ENCODE results near the gene TFB1M.
"Not testable (repeated sequence)": the region's sequence is repeated elsewhere in the genome, so short reads cannot be mapped to it uniquely, and the experiment has no call there.

Gene TFB1M

DNA sequence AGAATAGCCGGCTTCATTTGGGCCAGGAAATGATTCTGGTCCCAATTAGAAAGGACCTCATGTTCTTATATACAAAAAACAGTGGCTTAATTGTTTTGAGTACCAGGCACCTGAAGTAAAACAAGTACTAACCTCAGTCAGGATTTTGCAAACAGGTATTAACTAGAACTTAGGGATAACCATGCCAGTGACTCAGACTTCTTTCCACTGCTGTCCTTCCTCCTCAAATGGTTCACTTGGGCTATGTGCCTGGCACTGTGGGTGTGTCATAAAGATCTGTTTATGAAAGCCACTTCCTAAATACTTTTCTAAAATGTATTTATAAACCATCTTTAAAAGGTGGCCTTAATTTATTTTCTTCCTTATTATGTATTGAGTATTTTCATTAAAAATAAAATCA is 39.8 kb downstream of the TFB1M start:
- Histone ChIP-seq H3K9ac (ENCODE audit: insufficient read length, low read depth) (no peak overlapping the region), H3K4me3 (ENCODE audit: insufficient read length, low read depth) (no peak overlapping the region), H3K4me1 (ENCODE audit: insufficient read depth, insufficient read length) (no peaks in the 10 kb centered on the region), H3K27me3 (ENCODE audit: insufficient read depth, insufficient read length) (no peaks in the 10 kb centered on the region), H3K9me3 (ENCODE audit: insufficient read depth, low read length) (no peaks in the 10 kb centered on the region), H3K36me3 (ENCODE audit: insufficient read depth, insufficient read length, low read length) (peaks cover 24% of the 10 kb centered on the region)
- TF ChIP-seq YY1 (IDR thresholded peaks at IDR 0.05; ENCODE audit: insufficient read depth, insufficient read length) (no peak), ZNF274 (IDR thresholded peaks at IDR 0.05; ENCODE audit: low read depth, low read length) (no peak), SUZ12 (IDR thresholded peaks at IDR 0.05; ENCODE audit: extremely low read depth, insufficient read depth, insufficient read length) (no peak)
- no peak for DNase-seq (ENCODE audit: low read depth, low spot score)

DNA sequence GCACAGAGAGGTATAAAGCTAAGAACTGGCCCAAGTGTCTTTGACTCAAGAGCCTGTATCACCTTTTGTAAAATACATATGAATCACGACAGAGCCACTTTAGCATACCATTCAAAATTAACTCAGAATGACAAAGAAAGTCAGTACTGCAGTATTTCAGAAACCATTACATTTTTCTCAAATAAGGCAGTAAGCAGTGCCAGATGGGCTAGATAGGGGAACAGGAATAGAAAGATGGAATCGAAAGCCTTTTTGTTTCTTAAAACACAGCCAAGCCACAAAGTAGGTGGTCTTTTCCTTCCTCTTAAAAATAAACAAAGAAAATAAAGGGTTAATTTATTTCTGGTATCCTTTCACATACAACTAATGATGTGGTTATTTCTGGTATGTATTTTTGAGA is 40.2 kb downstream of the TFB1M start:
- H3K36me3 ChIP-seq (ENCODE audit: insufficient read depth, insufficient read length, low read length): peaks cover 20% of the 10 kb centered on the region
- no peak overlapping the region for H3K4me3 ChIP-seq (ENCODE audit: insufficient read length, low read depth)
- TF ChIP-seq SUZ12 (IDR thresholded peaks at IDR 0.05; ENCODE audit: extremely low read depth, insufficient read depth, insufficient read length) (no peak), YY1 (IDR thresholded peaks at IDR 0.05; ENCODE audit: insufficient read depth, insufficient read length) (no peak), ZNF274 (IDR thresholded peaks at IDR 0.05; ENCODE audit: low read depth, low read length) (no peak)
- H3K27me3 ChIP-seq (ENCODE audit: insufficient read depth, insufficient read length): no peaks in the 10 kb centered on the region
- H3K9ac ChIP-seq (ENCODE audit: insufficient read length, low read depth): no peak overlapping the region
- no peaks in the 10 kb centered on the region for H3K4me1 ChIP-seq (ENCODE audit: insufficient read depth, insufficient read length)
- H3K9me3 ChIP-seq (ENCODE audit: insufficient read depth, low read length): no peaks in the 10 kb centered on the region
- DNase-seq (ENCODE audit: low read depth, low spot score): no peak

DNA sequence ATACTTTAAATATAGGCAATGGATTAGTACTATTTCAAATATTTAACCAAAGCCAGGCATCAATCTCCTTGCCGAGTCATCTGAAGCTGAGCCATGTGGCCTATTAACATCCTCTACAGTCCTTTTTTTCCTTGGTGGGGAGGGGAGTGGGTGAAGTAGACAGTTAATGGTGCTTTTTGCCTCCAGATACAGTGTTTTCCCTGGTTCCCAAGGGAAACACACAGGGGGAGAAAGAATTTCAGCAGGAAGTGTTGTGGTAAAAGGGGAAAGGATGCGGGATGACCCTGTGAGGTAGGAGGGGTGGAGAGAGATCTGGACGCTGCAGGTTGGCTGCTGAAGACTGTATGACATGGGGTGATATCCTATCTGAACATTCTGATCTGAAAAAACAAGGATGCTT is 40.9 kb downstream of the TFB1M start:
- no peak overlapping the region for H3K4me3 ChIP-seq (ENCODE audit: insufficient read length, low read depth)
- DNase-seq (ENCODE audit: low read depth, low spot score): peak; percentile 33
- no peaks in the 10 kb centered on the region for H3K4me1 ChIP-seq (ENCODE audit: insufficient read depth, insufficient read length)
- no peak for TF ChIP-seq YY1 (IDR thresholded peaks at IDR 0.05; ENCODE audit: insufficient read depth, insufficient read length)
- no peak for TF ChIP-seq SUZ12 (IDR thresholded peaks at IDR 0.05; ENCODE audit: extremely low read depth, insufficient read depth, insufficient read length)
- no peak for TF ChIP-seq ZNF274 (IDR thresholded peaks at IDR 0.05; ENCODE audit: low read depth, low read length)
- H3K36me3 ChIP-seq (ENCODE audit: insufficient read depth, insufficient read length, low read length): peaks cover 17% of the 10 kb centered on the region
- no peak overlapping the region for H3K9ac ChIP-seq (ENCODE audit: insufficient read length, low read depth)
- H3K27me3 ChIP-seq (ENCODE audit: insufficient read depth, insufficient read length): no peaks in the 10 kb centered on the region
- H3K9me3 ChIP-seq (ENCODE audit: insufficient read depth, low read length): no peaks in the 10 kb centered on the region

DNA sequence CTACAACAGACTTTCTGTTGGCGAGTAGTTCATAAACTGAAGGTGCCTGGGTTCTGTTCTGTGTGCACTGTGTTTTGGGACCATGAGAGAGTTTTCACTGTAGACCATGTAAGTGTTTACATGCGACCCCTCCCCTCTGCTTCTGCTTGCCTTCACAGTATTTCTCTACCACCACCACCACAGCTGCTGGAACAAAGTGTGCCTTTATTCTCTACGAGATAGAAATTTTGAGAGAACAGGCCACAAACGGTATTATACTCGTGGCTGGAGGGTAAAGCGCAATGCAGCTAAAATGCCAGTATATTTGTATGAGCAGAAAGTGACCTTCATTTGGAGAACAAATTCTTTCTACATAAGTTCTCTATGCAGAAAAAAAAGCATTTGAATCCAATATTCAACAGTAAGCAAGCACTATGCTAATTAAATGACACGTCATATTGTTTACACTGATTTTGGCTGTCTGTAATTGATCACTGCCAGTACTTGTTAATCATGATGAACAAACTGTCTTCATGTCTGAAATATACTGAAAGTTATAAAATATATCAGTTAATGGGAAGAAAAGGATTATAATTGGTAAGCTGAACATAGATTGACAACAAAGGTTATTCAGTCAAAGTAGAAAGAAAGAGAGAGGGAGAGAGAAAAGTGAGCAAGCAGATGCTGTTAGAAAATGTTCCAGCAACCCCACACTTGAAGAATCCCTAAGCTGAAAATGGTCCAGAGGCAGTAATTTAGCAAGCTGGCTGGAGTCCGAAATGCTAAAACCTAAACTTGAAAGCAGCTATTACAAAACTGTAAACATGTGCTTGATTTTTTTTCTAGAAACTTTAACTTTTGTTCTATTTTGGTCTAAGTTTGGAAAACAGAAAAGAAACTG is 41.7 kb downstream of the TFB1M start:
- H3K9me3 ChIP-seq (ENCODE audit: insufficient read depth, low read length): no peaks in the 10 kb centered on the region
- DNase-seq (ENCODE audit: low read depth, low spot score): no peak
- H3K36me3 ChIP-seq (ENCODE audit: insufficient read depth, insufficient read length, low read length): peaks cover 14% of the 10 kb centered on the region
- H3K4me3 ChIP-seq (ENCODE audit: insufficient read length, low read depth): no peak overlapping the region
- H3K27me3 ChIP-seq (ENCODE audit: insufficient read depth, insufficient read length): no peaks in the 10 kb centered on the region
- no peaks in the 10 kb centered on the region for H3K4me1 ChIP-seq (ENCODE audit: insufficient read depth, insufficient read length)
- TF ChIP-seq SUZ12 (IDR thresholded peaks at IDR 0.05; ENCODE audit: extremely low read depth, insufficient read depth, insufficient read length) (no peak), ZNF274 (IDR thresholded peaks at IDR 0.05; ENCODE audit: low read depth, low read length) (no peak), YY1 (IDR thresholded peaks at IDR 0.05; ENCODE audit: insufficient read depth, insufficient read length) (no peak)
- no peak overlapping the region for H3K9ac ChIP-seq (ENCODE audit: insufficient read length, low read depth)

DNA sequence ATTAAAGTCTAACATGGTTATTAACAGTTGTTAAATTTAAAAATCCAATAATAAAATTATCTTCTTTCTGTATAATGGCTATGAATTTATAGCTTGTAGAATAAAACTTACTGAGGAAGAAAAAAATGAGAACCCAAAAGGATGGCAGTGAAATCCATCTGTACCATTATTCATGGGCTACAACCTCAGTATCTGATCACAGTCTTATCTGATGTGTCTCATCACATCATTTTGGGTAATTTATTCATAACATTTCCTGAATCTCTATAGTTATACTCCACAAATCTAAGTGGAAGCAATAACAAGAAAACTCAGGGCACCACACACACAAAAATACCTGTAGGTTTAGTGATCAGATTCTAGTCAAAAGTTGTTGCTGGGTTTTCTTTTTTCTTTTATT is 43.1 kb downstream of the TFB1M start:
- TF ChIP-seq SUZ12 (IDR thresholded peaks at IDR 0.05; ENCODE audit: extremely low read depth, insufficient read depth, insufficient read length) (no peak), YY1 (IDR thresholded peaks at IDR 0.05; ENCODE audit: insufficient read depth, insufficient read length) (no peak), ZNF274 (IDR thresholded peaks at IDR 0.05; ENCODE audit: low read depth, low read length) (no peak)
- Histone ChIP-seq H3K4me1 (ENCODE audit: insufficient read depth, insufficient read length) (no peaks in the 10 kb centered on the region), H3K36me3 (ENCODE audit: insufficient read depth, insufficient read length, low read length) (peaks cover 20% of the 10 kb centered on the region)

DNA sequence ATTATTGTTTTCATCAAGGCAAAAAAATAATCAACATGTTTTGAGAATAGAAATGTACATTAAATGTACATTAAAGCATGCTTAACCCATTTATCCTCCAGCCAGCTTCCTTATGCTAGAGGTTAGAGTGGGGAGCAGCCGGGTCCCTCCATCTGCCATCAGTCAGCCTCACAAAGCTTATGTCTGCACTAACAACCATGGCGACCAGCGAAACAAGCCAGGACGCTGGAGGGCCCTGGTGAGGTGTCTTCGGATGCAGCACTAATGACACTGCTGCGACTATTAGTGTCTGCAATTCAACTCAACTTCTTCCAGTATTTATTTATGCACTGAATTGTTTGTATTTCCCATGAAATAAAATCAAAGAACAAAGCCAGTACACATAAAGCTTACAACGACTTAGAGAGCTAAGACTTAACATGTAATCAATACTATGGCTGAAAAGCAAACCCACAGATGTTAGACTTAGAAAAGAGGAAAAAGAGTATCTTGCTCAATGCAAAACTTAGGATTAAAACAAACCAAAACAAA is 43.7 kb downstream of the TFB1M start:
- no peaks in the 10 kb centered on the region for H3K9me3 ChIP-seq (ENCODE audit: insufficient read depth, low read length)
- H3K4me1 ChIP-seq (ENCODE audit: insufficient read depth, insufficient read length): no peaks in the 10 kb centered on the region
- H3K9ac ChIP-seq (ENCODE audit: insufficient read length, low read depth): no peak overlapping the region
- DNase-seq (ENCODE audit: low read depth, low spot score): no peak
- TF ChIP-seq SUZ12 (IDR thresholded peaks at IDR 0.05; ENCODE audit: extremely low read depth, insufficient read depth, insufficient read length) (no peak), ZNF274 (IDR thresholded peaks at IDR 0.05; ENCODE audit: low read depth, low read length) (no peak), YY1 (IDR thresholded peaks at IDR 0.05; ENCODE audit: insufficient read depth, insufficient read length) (no peak)
- no peaks in the 10 kb centered on the region for H3K27me3 ChIP-seq (ENCODE audit: insufficient read depth, insufficient read length)
- H3K4me3 ChIP-seq (ENCODE audit: insufficient read length, low read depth): no peak overlapping the region
- H3K36me3 ChIP-seq (ENCODE audit: insufficient read depth, insufficient read length, low read length): peaks cover 17% of the 10 kb centered on the region

More for the DNA sequence above, 43.1 kb downstream of the TFB1M start:
- DNase-seq (ENCODE audit: low read depth, low spot score): no peak
- no peak overlapping the region for H3K9ac ChIP-seq (ENCODE audit: insufficient read length, low read depth)
- H3K9me3 ChIP-seq (ENCODE audit: insufficient read depth, low read length): no peaks in the 10 kb centered on the region
- no peaks in the 10 kb centered on the region for H3K27me3 ChIP-seq (ENCODE audit: insufficient read depth, insufficient read length)
- H3K4me3 ChIP-seq (ENCODE audit: insufficient read length, low read depth): no peak overlapping the region

DNA sequence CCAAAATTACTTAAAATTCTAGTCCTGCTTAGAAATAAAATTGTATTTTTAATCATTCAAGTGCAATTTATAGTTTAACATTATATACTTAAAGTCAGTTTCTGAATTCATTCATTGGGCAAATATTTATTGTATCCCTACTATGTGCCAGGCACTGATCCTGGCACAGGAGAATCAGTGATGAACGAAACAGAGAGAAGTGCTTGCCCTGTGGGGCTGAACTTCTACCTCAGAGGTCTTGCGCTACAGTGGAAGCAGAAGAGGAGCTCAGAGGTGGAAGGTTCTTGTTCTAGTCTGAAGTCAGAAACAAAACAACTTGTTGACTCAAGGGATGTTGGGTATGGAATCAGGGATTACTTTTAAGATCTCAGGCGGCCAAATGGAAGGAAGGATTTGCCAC is 44.5 kb downstream of the TFB1M start:
- peaks cover 13% of the 10 kb centered on the region for H3K36me3 ChIP-seq (ENCODE audit: insufficient read depth, insufficient read length, low read length)
- H3K4me1 ChIP-seq (ENCODE audit: insufficient read depth, insufficient read length): no peaks in the 10 kb centered on the region
- TF ChIP-seq SUZ12 (IDR thresholded peaks at IDR 0.05; ENCODE audit: extremely low read depth, insufficient read depth, insufficient read length): no peak
- TF ChIP-seq ZNF274 (IDR thresholded peaks at IDR 0.05; ENCODE audit: low read depth, low read length): no peak
- TF ChIP-seq YY1 (IDR thresholded peaks at IDR 0.05; ENCODE audit: insufficient read depth, insufficient read length): no peak

DNA sequence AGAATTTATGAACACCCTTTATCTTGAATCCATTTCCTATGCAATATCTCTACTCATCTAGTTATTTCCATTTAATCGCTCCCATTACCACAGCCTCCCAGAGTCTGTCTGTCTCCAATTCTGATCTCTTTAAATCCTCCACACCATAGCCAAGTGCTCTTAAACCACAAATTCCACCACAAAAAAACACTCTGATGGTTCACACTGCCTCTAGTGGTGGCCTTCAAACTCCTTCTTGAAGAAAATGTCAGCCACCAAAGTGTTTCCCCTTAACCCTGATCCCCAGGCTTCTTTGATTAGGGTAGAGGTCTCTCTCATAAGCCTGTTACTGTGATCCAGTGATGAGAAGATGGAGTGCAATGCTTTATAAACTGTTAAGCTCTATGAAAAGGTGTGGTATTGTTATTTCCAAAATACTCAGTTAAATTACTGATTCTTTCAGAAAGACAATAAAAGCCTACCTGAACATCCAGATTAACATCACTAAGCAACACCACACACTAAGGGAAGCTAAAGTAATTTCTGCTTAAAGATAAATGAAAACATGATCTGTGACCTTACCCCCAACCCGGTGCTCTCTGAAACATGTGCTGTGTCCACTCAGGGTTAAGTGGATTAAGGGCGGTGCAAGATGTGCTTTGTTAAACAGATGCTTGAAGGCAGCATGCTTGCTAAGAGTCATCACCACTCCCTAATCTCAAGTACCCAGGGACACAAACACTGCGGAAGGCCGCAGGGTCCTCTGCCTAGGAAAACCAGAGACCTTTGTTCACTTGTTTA is 46.0 kb downstream of the TFB1M start:
- H3K9me3 ChIP-seq (ENCODE audit: insufficient read depth, low read length); H3K27me3 ChIP-seq (ENCODE audit: insufficient read depth, insufficient read length); H3K9ac ChIP-seq (ENCODE audit: insufficient read length, low read depth); DNase-seq (ENCODE audit: low read depth, low spot score); H3K4me1 ChIP-seq (ENCODE audit: insufficient read depth, insufficient read length); H3K4me3 ChIP-seq (ENCODE audit: insufficient read length, low read depth): not testable (repeated sequence)
- peaks cover 11% of the 10 kb centered on the region for H3K36me3 ChIP-seq (ENCODE audit: insufficient read depth, insufficient read length, low read length)

More for the DNA sequence above, 44.5 kb downstream of the TFB1M start:
- no peaks in the 10 kb centered on the region for H3K27me3 ChIP-seq (ENCODE audit: insufficient read depth, insufficient read length)
- no peak overlapping the region for H3K4me3 ChIP-seq (ENCODE audit: insufficient read length, low read depth)
- DNase-seq (ENCODE audit: low read depth, low spot score): no peak
- no peak overlapping the region for H3K9ac ChIP-seq (ENCODE audit: insufficient read length, low read depth)
- H3K9me3 ChIP-seq (ENCODE audit: insufficient read depth, low read length): no peaks in the 10 kb centered on the region
